ENCODE data around the gene KIAA1217. TPM values are rescaled to one million over a fixed set of nuclear protein-coding genes. Genes with fewer than 3 reads are reported as not detected.

The KIAA1217 gene
- total RNA-seq (2022; extraction: Qiagen RNA extraction) = 1.6 to 2.5 TPM (median 1.7 TPM) in 5 replicates

GRCh38 chr10:24208661-24209431, at the start of gene KIAA1217:
KIAA1217 (plus strand) TSS chr10:24209138; CDS start chr10:24209194, 56 bp downstream.

Measured in A549 treated with Mapracorat at 1 μM for 4 hours (cell line).